SHP77 treated with DMSO at 0.1 percent for 48 hours (cell line): ENCODE data around the gene FGF16.
"Not testable (repeated sequence)": the region's sequence is repeated elsewhere in the genome, so short reads cannot be mapped to it uniquely, and the experiment has no call there.

Source experiments
- DNase-seq: peaks from one replicate; lab custom pipeline; 2025; lab: John Stamatoyannopoulos, UW

The FGF16 gene

GRCh38 chrX:77446908-77447652 is at the start of gene FGF16:
FGF16 (plus strand) TSS chrX:77447389; CDS start chrX:77447675, 286 bp downstream.
- no peak for DNase-seq

- no peak for DNase-seq
Observed at GRCh38 chrX:77398330-77398954, 48.7 kb upstream of the FGF16 start.

DNA sequence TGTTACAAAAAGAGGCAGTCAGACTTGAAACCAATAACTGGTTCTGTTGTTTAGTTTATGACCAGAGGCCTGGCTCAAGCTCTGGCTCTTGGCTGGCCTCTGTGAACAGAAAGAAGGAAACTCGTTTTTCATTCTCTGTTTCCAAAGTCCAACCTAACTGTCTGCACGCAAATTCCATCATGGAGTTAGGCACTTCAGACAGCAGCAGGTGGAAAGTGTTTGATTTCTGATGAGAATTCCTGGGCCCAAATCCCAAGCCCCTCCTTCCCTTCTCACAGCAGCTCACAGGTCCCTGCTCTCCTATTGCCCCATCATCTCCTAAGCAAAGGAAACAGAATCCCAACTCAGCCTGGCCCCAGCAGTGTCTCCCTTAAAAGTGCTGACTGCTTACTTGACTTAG is 42.8 kb upstream of the FGF16 start:
- DNase-seq, result no peak

GRCh38 chrX:77407821-77408220 is 39.4 kb upstream of the FGF16 start:
- DNase-seq, result not testable (repeated sequence)

DNA sequence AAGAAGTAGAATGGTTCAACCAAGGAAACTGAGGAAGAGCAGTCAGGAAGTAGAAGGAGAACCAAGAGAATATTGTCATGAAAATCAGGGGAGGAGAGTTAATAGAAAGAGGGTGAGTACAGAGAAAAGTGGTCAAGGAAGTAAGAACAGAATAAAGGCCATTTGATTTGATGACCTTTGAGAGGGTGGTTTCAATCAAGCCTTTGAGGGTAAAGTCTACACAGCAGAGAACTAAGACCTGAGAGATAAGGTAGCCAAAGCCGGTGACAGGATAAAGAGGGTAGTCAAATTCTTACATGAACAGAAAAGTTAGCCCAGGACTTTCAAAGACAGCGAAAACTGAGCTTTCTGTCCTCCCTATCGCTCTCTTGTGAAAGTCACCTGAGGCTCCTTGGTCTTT is 34.6 kb upstream of the FGF16 start:
- no peak for DNase-seq

DNA sequence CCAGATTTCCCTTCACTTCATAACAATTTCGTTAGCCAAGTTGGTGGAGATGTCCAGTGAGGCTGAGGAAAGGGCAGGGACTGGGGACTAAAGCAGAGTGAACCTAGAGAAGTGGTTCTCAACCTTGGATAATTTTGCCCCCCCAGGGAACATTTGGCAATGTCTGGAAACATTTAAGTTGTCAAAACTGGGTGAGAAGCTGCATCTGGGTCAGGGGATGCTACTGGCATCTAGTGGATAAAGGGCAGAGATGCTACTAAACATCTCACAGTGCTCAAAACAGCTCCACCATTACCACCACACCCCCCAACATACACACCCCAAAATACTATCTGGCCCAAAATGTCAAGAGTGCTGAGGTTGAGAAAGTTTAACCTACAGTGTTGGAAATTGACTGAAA is 32.0 kb upstream of the FGF16 start:
- no peak for DNase-seq

GRCh38 chrX:77415882-77416281 is 31.3 kb upstream of the FGF16 start:
- no peak for DNase-seq

GRCh38 chrX:77422891-77423648 is 24.1 kb upstream of the FGF16 start:
- no peak for DNase-seq

DNA sequence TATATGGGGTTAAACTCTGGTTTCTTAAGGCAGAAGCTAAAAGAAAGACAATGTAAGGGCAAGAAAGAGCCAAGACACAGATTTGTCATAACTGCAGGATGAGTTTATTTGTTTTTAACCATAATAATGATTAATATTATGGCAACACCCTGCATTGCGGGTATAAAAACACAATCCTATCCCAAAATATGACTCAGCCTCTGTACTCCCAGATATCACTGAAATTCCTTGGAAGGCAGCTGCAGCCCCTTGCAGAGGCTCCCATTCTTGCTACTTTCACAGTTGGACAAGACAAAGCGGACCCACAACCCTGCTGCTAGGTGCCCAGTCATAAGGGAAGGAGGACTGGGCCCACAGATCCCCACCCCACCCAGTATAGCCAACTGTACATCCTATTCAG is 20.4 kb upstream of the FGF16 start:
- no peak for DNase-seq

DNA sequence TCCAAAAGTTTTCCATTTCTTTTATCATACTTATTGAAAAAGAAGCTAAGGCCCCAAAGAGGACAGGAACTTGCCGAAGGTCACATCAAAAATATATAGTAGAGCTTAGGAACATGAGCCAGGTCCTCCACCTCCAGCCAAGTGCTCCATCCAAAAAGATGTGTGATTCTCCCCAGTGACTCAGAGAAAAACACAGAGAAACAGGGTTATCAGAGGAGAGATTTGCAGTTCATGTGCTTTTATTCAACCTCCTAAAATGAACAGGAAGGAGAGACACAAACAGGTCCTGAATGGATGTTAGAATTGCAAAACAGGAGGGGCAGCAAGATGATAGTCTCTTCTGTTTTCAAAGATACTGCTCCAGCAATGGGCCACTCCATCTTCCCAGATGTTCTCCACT is 19.6 kb upstream of the FGF16 start:
- DNase-seq, result no peak

GRCh38 chrX:77428551-77428950 is 18.6 kb upstream of the FGF16 start:
- no peak for DNase-seq

GRCh38 chrX:77431227-77431626 is 16.0 kb upstream of the FGF16 start:
- no peak for DNase-seq

GRCh38 chrX:77433001-77433400 is 14.2 kb upstream of the FGF16 start:
- no peak for DNase-seq

- DNase-seq, result no peak
Observed at GRCh38 chrX:77434962-77435361, 12.2 kb upstream of the FGF16 start.

DNA sequence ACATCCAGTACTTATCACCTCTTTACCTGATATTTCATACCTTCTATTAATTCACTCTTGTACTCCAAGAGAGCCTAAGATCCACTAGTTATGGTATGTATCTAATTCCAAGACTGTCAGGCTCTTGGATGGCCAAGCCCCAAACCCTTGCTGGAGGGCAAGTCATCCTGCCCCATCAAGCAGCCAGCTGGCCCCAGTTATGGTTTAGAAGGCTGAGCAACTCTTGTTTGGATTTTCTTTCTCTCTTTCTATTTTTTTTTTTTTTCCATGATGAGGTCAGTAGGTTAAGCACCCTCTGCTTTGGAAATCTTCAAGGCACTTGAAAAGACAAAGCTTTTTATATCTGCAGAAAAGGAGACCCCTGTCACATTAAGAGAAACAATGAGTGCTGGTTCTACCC is 10.9 kb upstream of the FGF16 start:
- no peak for DNase-seq

- no peak for DNase-seq
Observed at GRCh38 chrX:77436682-77437081, 10.5 kb upstream of the FGF16 start.

- no peak for DNase-seq
Observed at GRCh38 chrX:77440330-77440729, 6.9 kb upstream of the FGF16 start.

DNA sequence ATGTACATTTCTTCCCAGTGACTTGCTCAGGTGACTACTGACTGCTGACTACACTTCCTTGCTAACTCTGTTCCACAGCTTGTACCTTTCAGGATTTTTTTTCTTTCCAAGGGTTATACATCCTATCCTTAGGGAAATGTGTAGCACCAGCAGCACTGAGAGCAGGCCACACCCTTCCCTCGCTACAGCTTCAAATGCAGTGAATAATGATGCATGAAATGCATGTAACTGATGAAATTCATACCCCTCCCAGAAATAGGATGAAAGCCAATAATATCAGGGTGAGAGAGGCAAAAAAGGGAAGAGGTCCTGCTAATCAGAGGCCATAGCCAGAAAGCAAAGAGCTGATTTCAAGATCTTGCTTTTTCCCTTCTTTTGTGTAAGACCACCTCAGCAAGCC is 6.2 kb upstream of the FGF16 start:
- DNase-seq, result no peak

- no peak for DNase-seq
Observed at GRCh38 chrX:77441479-77441878, 5.7 kb upstream of the FGF16 start.

DNA sequence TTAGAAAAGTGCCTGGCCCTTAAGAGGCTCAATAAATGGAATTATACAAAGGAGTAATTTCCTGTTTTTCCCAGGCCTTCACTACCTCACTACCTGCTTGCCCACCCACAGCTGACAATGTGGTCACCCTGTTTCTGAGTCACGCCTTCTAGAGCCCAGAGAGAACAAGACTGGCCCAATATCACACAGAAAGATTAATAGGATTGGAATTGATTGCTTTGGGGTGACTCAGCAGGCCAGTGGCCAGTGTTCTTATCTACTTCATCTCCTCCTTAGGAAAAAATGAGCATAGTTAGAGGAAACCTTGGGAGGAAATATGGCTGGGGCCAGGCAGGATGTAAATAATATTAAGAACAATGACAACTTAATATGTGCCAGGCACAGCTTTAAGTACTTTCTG is 4.5 kb upstream of the FGF16 start:
- DNase-seq, result no peak

- no peak for DNase-seq
Observed at GRCh38 chrX:77444075-77444474, 3.1 kb upstream of the FGF16 start.

GRCh38 chrX:77444545-77444944 is 2.6 kb upstream of the FGF16 start:
- no peak for DNase-seq

DNA sequence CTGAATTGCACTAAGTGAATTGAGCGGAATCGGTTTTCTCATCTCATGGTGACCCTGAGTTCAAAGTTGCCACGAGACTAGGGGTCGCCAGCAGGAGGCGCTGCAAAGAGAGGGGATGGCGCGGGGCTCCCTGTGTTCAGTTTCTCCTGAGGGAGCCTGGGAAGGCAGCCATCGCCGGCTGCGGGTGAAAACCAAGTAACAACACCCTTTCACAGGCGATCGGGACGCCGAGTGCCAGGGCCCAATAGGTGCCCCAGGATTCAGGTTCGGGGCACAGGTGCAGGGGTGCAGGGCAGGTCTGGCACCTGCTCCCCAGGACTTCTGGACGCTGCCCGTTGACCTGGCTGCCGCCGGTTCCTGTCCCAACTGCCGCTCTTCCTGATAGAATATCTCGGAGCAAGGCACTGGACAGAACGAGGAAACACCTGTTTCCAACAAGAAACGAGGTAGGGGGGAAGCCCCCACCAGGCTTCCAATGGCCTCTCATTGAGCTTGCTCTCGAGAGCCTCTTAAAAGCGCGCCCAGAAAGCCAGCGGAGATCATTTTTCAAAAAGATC is 1.1 kb upstream of the FGF16 start:
- no peak for DNase-seq
